Right cardiac atrium (tissue), 5 donors: Measurements from ENCODE around the gene FOXK1. TPM values are rescaled to one million over a fixed set of nuclear protein-coding genes. Genes with fewer than 3 reads are reported as not detected.

Experiments used
- ATAC-seq, 2 donors: fragments of 200-7000 bp; cut with Tn5 transposase; one replicate each; pipeline versions ENCODE4 v1.8.0 to v1.9.1; 2020; ENCODE audit warnings: moderate library complexity in 2 of 2, mild to moderate bottlenecking in 1 of 2
- DNase-seq, 3 donors: peaks; one replicate each; pipeline ENCODE4 v3.0.0-alpha.2; 2020
- H3K27ac ChIP-seq: one replicate; pipeline ENCODE4 v1.5.1; 2013; ENCODE audit warnings: mild to moderate bottlenecking, low read length, control low read depth, moderate library complexity
- H3K27me3 ChIP-seq: one replicate; pipeline ENCODE4 v1.6.1; 2013; ENCODE audit not compliant: control insufficient read depth, insufficient read depth
- H3K4me1 ChIP-seq: one replicate; pipeline ENCODE4 v1.6.1; 2013; ENCODE audit warnings: low read length; ENCODE audit not compliant: control insufficient read depth, insufficient read depth
- H3K4me3 ChIP-seq: one replicate; pipeline ENCODE4 v1.5.1; 2013; ENCODE audit warnings: low read length, control low read depth
- H3K9me3 ChIP-seq: one replicate; pipeline ENCODE4 v1.6.1; 2013; ENCODE audit warnings: low read length; ENCODE audit not compliant: control insufficient read depth
- WGBS: extraction: QIAGEN DNeasy Blood & Tissue Kit; methylation state at CpG from one replicate; pipeline ENCODE4 v1.1.7; 2013; 5-methylcytosine and 5-hydroxymethylcytosine counted together
- intact Hi-C, 4 donors: fragments of 100-400 bp; cut with DNase I; formaldehyde crosslinking; loops; one replicate each; pipeline versions ENCODE4 v1.11.0 to v1.14.0; 2022 to 2023
- polyA plus RNA-seq: library from polyadenylated mRNA; stranded (reverse); fragments of 200-250 nt; gene quantifications from one replicate; pipeline ENCODE4 v1.2.3, GENCODE V29; 2013
- total RNA-seq, 4 donors: library from RNA; stranded (reverse); fragmentation: NEBNext Ultra II Directional; extraction: Animal tissue kit (Norgen Biotek cat#: 25700); gene quantifications; one replicate each; pipeline ENCODE4 v1.2.1, GENCODE V29; 2021
- donor health status: healthy with polysubstance abuse.
- donor health status: DM: no; HTN: yes; CAD: no.
- donor health status: DM: no; HTN: no; CAD: no.
- donor health status: DM: no; HTN: yes; CAD: no; lungs with severe emphysema.
- donor health status: DM: yes; HTN: yes; CAD: no.

Gene FOXK1
- total and polyA plus RNA-seq, 5 donors: 10.9 to 22.4 (median 18.1) TPM

GRCh38 chr7:4745971-4746919 lies 64.2 kb downstream of the FOXK1 start:
- intact Hi-C loops: loop anchor here in 1 of 4 donors (5.0 kb wide), 1 partner anchor 64 kb away; the partner anchor contains the start of gene FOXK1
- ATAC-seq: no peak
- no peaks in the 10 kb centered on the region for H3K9me3 ChIP-seq
- 53% methylated on average over 12 of the region's 12 CpGs for WGBS
- H3K27me3 ChIP-seq: no peaks in the 10 kb centered on the region
- peak overlapping the region; percentile 22 for H3K4me3 ChIP-seq
- peak overlapping the region; percentile 96 for H3K27ac ChIP-seq
- peak in 1 of 3 donors; percentile 50 for DNase-seq
- H3K4me1 ChIP-seq: peaks cover 9% of the 10 kb centered on the region

- intact Hi-C loops: loop anchor here in 1 of 4 donors (5.0 kb wide), 1 partner anchor 65 kb away; the partner anchor contains the start of gene FOXK1
- Histone ChIP-seq H3K4me1 (peaks cover 9% of the 10 kb centered on the region), H3K4me3 (no peak overlapping the region), H3K27me3 (no peaks in the 10 kb centered on the region), H3K9me3 (no peaks in the 10 kb centered on the region), H3K27ac (peak overlapping the region; percentile 75)
- WGBS: 71% methylated on average over 22 of the region's 22 CpGs
- no peak for ATAC-seq
- DNase-seq: peak in 2 of 3 donors; percentile 62 to 74
Measured at GRCh38 chr7:4747013-4747412, 64.9 kb downstream of the FOXK1 start.

GRCh38 chr7:4747746-4748145 lies 65.7 kb downstream of the FOXK1 start:
- H3K4me3 ChIP-seq: no peak overlapping the region
- no peak for ATAC-seq
- 71% methylated on average over 11 of the region's 11 CpGs for WGBS
- peak overlapping the region; percentile 34 for H3K27ac ChIP-seq
- H3K9me3 ChIP-seq: no peaks in the 10 kb centered on the region
- DNase-seq: peak in 1 of 3 donors; percentile 22
- H3K4me1 ChIP-seq: peaks cover 9% of the 10 kb centered on the region
- H3K27me3 ChIP-seq: no peaks in the 10 kb centered on the region
- intact Hi-C loops: loop anchor here in 1 of 4 donors (5.0 kb wide), 1 partner anchor 65 kb away; the partner anchor contains the start of gene FOXK1

GRCh38 chr7:4748231-4748681 lies 66.2 kb downstream of the FOXK1 start:
- no peaks in the 10 kb centered on the region for H3K9me3 ChIP-seq
- peak overlapping the region; percentile 39 for H3K27ac ChIP-seq
- intact Hi-C loops: loop anchor here in 1 of 4 donors (5.0 kb wide), 1 partner anchor 66 kb away; the partner anchor contains the start of gene FOXK1
- 57% methylated on average over 10 of the region's 10 CpGs for WGBS
- no peaks in the 10 kb centered on the region for H3K27me3 ChIP-seq
- DNase-seq (peak in 2 of 3 donors; percentile 19 to 43), ATAC-seq (no peak)
- peaks cover 9% of the 10 kb centered on the region for H3K4me1 ChIP-seq
- H3K4me3 ChIP-seq: no peak overlapping the region

- ATAC-seq (no peak), DNase-seq (peak in 2 of 3 donors; percentile 34 to 35)
- intact Hi-C loops: loop anchor here in 1 of 4 donors (5.0 kb wide), 1 partner anchor 67 kb away; the partner anchor contains the start of gene FOXK1
- H3K27ac ChIP-seq: no peak overlapping the region
- peaks cover 7% of the 10 kb centered on the region for H3K4me1 ChIP-seq
- H3K4me3 ChIP-seq: no peak overlapping the region
- H3K9me3 ChIP-seq: no peaks in the 10 kb centered on the region
- H3K27me3 ChIP-seq: no peaks in the 10 kb centered on the region
- WGBS: 85% methylated on average over 14 of the region's 14 CpGs
Measured at GRCh38 chr7:4749363-4749762, 67.3 kb downstream of the FOXK1 start.

GRCh38 chr7:4749798-4750197 lies 67.7 kb downstream of the FOXK1 start:
- WGBS: 90% methylated on average over 15 of the region's 15 CpGs
- no peaks in the 10 kb centered on the region for H3K27me3 ChIP-seq
- intact Hi-C loops: loop anchor here (5.0 to 10.0 kb wide), 5 partner anchors 62 to 135 kb away; partner anchors contain the start of gene FOXK1 (in 3 of the 4)
- no peak overlapping the region for H3K4me3 ChIP-seq
- H3K9me3 ChIP-seq: no peaks in the 10 kb centered on the region
- ATAC-seq (no peak), DNase-seq (peak in 1 of 3 donors; percentile 58)
- H3K4me1 ChIP-seq: peaks cover 4% of the 10 kb centered on the region
- no peak overlapping the region for H3K27ac ChIP-seq

- intact Hi-C loops: loop anchor here in 3 of 4 donors (5.0 to 10.0 kb wide), 5 partner anchors 64 to 137 kb away; partner anchors contain the start of gene FOXK1 (in 2 of the 3)
- H3K4me3 ChIP-seq: no peak overlapping the region
- no peaks in the 10 kb centered on the region for H3K27me3 ChIP-seq
- DNase-seq (peak in 2 of 3 donors; percentile 39 to 48), ATAC-seq (no peak)
- no peaks in the 10 kb centered on the region for H3K9me3 ChIP-seq
- no peak overlapping the region for H3K27ac ChIP-seq
- WGBS: 92% methylated on average over 20 of the region's 20 CpGs
- peaks cover 3% of the 10 kb centered on the region for H3K4me1 ChIP-seq
Measured at GRCh38 chr7:4751398-4751947, 69.4 kb downstream of the FOXK1 start.

- DNase-seq (peak; percentile 77 to 92 (median 90)), ATAC-seq (peak; percentile 82 to 83)
- Histone ChIP-seq H3K9me3 (no peaks in the 10 kb centered on the region), H3K27me3 (no peaks in the 10 kb centered on the region), H3K4me3 (no peak overlapping the region), H3K27ac (no peak overlapping the region), H3K4me1 (no peaks in the 10 kb centered on the region)
- intact Hi-C loops: loop anchor here in 3 of 4 donors (5.0 to 10.0 kb wide), 5 partner anchors 67 to 139 kb away; partner anchors contain the start of gene FOXK1 (in 2 of the 3)
- 50% methylated on average over 31 of the region's 31 CpGs for WGBS
Measured at GRCh38 chr7:4753598-4754432, 71.7 kb downstream of the FOXK1 start.

GRCh38 chr7:4754433-4755010 lies 72.4 kb downstream of the FOXK1 start:
- WGBS: 93% methylated on average over 36 of the region's 36 CpGs
- H3K9me3 ChIP-seq: no peaks in the 10 kb centered on the region
- H3K4me3 ChIP-seq: no peak overlapping the region
- intact Hi-C loops: loop anchor here in 3 of 4 donors (5.0 to 10.0 kb wide), 5 partner anchors 67 to 140 kb away; partner anchors contain the start of gene FOXK1 (in 2 of the 3)
- no peaks in the 10 kb centered on the region for H3K27me3 ChIP-seq
- no peaks in the 10 kb centered on the region for H3K4me1 ChIP-seq
- ATAC-seq (no peak), DNase-seq (peak in 2 of 3 donors; percentile 35 to 51)
- no peak overlapping the region for H3K27ac ChIP-seq
